GM18498 (cell line): ENCODE results near the gene CDK2AP2.
"Not testable (repeated sequence)": the region's sequence is repeated elsewhere in the genome, so short reads cannot be mapped to it uniquely, and the experiment has no call there.

ENCODE experiments used
- ATAC-seq: cut with Tn5 transposase; IDR thresholded peaks from one replicate; pipeline ENCODE4 v1.9.1; 2021; ENCODE audit warnings: mild to moderate bottlenecking, moderate library complexity; ENCODE audit not compliant: unreplicated experiment

Gene CDK2AP2

DNA sequence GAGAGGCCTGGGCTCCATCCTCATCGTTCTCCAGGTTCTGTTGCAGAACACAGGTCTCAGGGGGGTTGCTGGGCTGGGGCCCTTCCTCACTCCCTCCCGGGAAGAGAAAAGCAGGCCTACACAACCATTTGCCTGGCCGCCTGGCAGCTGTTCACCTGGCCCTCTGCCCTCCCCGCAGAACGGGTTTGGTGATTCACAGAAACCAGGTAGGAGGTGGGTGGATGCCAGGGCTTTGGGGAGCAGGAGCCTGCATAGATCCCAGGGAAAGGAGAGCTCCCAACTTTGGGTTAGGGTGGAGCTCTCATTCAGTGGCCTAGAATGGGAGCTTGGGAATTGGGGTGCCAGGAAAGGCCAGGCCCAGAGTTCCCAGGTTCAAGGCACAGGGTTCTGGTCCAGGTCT, 39.9 kb downstream of the CDK2AP2 start:
- no peak for ATAC-seq

DNA sequence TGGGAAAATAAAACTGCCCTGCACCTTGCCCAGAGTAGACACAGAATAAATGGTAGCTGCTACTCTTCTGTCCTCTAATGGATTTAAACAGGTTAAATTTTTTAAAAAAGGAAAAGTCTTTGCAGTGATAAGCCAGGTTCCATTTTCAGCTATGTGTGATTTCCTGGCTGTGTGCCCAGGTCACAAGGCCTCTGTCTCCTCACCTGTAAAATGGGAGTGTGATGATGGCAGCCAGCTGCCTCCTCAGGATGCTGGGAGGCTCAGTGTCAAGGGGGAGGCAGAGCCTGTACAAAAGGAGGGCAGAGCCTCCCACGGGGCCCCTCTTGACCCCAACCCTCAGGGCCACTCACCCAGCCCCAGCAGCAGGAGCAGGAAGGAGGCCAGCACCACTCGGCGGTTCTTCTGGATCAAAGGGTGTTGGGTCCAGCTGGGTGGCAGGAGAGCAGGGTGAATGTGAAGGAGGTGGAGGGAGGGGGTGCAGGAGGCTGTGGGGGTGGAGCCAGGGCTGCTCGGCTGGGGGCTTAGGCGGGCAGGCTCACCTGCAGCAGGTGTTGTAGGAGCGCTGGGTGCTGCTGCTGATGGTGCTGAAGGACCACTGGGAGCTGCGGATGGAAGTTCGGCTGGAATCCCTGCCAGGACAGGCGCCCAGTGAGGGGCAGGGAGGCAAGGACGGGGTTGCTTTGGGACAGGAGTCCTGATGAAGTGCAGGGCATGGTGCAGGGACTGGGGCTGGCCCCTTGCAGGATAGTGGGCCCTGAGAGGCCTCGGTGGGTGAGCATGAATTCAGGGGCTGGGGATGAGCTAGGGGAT, 40.8 kb downstream of the CDK2AP2 start:
- ATAC-seq = no peak

DNA sequence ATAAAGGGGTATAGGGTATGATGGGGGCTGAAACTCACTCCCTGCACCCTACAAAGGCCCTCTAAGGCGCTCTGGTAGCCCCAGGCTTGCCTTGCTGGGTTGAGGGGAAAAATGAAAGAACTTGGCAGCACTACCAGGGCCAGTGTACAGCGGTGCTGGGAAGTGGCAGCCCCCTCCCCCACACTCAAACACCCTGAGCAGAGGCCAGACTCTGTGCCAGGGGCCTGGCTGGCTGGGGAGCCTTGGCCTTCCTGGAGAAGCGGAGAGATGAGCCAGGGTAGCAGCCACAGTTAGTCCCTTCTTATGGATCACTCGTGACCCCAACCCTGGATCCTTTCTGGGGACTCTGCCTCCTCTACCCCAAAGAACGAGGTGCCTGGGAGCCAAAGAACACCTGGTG, 41.6 kb downstream of the CDK2AP2 start:
- ATAC-seq = no peak

DNA sequence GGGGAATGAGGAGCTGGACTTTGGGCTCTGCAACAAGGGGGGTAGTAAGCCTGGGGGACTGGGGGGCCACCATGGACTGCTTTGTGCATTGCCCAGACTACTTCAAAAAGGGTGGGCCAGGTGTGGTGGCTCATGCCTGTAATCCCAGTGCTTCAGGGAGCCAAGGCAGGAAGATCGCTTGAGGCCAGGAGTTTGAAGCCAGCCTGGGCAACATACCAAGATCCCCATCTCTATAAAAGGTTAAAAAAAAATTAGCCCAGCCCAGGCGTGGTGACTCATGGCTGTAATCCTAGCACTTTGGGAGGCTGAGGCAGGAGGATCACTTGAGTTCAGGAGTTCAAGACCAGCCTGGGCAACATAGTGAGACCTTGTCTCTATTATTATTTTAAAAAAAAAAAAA, 42.4 kb downstream of the CDK2AP2 start:
- ATAC-seq = not testable (repeated sequence)

DNA sequence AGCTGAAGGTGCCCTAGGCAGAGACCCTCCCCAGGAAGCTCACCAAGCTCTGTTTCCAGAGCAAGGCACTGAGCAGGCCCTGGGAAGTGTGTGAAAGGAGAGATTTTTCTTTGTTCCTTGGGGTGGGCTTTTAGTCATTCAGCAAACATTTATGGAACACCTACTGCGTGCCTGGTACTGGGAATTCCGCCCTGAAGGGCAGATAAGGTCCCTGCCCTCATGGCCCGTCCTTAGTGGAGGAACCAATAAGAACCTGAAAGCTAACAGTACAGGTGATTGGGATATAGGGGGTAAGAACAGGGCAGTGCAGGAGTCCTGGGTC, 42.8 kb downstream of the CDK2AP2 start:
- no peak for ATAC-seq

DNA sequence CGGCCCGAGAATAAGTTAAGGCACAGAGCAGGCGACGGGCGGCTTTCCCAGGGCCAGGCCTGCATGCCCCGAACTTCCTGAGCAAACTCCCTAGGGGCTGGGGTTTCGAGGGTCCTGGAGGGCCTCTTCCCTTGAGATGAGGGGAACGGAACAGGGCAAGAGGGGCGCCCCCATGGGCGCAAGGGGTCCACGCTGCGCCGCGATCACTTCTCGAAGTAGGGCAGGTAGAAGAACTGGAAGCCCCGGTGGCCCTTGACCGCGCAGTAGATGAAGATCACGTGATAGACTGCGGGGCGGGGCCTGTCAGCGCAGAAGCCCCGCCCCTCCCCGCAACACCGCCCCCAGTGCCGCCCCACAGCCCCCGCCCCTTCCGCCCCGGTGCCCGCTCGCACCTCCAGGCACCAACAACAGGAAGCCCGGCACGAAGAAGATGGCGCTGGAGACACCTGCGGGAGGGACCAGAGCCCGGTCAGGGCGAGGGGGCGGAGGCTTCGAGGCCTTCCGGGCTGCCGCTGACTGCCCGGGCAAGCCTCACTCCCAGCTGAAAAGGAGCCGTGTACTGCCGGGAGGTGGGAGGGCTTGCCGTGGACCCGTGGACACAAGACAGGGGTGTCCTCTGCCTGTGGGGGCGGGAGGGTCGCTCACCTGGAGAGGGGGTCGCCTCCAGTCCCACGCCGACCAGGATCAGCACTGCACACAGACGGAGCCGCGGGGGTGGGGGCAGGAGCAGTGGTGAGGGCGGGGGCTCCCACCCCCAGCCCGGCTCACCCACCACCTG, 43.4 kb downstream of the CDK2AP2 start:
- ATAC-seq = peak; percentile 55

DNA sequence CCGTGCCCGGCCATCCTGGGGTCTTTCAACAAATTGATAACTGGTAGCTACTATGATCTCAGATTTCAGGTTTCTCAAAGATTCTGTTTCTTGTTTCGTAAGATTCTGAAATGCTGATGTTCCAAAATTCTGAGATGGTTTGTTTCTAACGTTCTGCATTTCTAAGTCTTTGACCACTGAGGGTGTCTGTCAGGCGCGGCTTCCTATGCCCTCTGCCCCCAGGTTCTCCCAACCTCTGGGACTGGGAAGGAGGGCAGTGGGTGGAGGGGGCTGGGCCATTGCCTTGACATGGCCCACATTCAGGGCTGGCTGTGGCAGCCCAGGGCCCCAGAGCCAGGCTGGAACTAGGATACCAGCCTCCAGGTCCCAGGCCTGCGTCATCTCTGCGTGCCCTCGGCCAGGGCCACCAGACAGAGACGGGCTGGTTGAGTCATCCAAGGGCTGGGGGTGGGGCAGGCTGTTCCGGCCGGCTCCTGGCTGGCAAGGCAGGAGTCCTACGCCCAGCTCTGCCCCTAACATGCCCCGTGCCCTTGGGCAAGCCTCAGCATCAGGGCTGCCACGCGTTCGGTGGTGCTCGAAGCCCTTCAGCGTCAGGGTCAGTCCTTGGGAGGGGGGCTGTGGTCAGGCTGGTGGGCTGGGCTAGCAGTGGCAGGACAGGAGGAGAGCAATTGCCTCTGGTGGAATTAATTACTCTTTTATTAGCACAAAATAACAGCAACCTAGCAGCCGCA, 44.1 kb downstream of the CDK2AP2 start:
- ATAC-seq = no peak

DNA sequence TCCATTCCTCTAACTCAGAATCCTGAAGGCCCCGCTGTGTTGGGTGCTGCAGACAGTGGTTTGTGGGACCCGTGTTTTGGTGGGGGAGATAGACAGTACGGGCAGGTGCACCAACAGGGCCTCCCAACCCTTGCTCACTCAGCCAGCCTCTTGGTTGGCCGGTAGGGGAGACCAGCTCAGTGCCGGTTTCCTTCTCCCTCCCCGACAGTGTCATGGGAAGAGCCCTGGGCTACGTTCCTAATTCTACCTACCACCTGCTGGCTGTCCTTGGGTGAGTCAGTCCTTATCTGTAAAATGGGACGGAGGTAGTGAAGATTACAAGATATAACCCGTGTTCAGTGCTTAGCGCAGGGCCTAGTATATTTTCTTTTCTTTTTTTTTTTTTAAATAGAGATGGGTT, 44.8 kb downstream of the CDK2AP2 start:
- ATAC-seq = no peak

DNA sequence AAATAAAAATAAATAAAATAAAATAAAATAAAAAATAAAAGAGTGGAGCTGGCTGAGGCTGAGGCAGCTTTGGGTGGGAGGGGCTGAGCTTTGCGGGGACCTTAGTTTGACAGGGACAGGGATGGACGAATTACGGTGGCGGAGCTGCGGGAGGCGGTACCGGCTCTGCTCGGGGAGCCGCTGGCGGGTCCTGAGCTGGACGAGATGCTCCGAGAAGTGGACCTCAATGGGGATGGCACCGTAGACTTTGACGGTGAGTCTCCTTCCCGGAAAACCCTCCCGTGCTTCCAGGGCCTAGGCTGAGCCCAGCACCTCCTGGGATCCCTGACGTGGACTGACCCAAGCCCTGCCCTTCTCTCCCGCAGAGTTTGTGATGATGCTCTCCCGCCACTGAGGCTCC, 49.7 kb downstream of the CDK2AP2 start:
- ATAC-seq = no peak

DNA sequence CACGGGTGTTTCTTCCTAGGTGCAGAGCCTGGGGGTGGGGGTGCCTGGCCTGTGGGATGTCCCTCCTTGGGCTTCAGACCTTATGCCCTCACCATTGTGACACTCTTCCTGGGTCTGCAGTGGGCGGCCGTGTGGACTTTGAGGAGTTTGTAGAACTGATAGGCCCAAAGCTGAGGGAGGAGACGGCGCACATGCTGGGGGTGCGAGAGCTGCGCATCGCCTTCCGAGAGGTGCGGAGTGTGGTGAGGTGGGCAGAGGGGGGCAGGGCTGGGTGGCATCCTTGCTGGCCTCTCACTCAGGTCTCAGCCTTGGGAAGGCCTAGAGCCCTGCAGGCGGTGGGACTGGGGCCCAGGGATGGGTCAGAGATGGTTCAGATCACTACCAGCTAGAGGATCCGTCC, 50.5 kb downstream of the CDK2AP2 start:
- ATAC-seq = no peak
